Tibial artery (tissue), 4 donors: Measurements from ENCODE around the gene KXD1.
A peak's percentile ranks its signal among the peaks of the same experiment; 100 is the strongest.

Source experiments
- DNase-seq, 2 donors: peaks; one replicate each; pipeline ENCODE4 v3.0.0-alpha.2; 2019
- H3K27ac ChIP-seq, 2 donors: fragments of 200-600 bp; sonication (generic) in 1 of 2; 1 replicate in 1 of 2; 2 replicates in 1 of 2; pipeline ENCODE4 v1.5.1; 2018 to 2019; ENCODE audit warnings: mild to moderate bottlenecking in 1 of 2
- H3K27me3 ChIP-seq, 2 donors: fragments of 200-600 bp; sonication (generic) in 1 of 2; one replicate each; pipeline versions ENCODE4 v1.5.1 to v1.6.0; 2016 to 2019
- H3K36me3 ChIP-seq, 3 donors: fragments of 200-600 bp; sonication (generic) in 2 of 3; one replicate each; pipeline ENCODE4 v1.5.1; 2016 to 2019; ENCODE audit warnings: mild to moderate bottlenecking in 2 of 3
- H3K4me1 ChIP-seq, 4 donors: fragments of 200-600 bp; sonication (generic) in 2 of 4; 1 replicate in 3 of 4; 2 replicates in 1 of 4; pipeline ENCODE4 v1.5.1; 2016 to 2019
- H3K4me3 ChIP-seq, 2 donors: fragments of 200-600 bp; sonication (generic) in 1 of 2; 1 replicate in 1 of 2; 2 replicates in 1 of 2; pipeline ENCODE4 v1.5.1; 2018 to 2019; ENCODE audit warnings: mild to moderate bottlenecking in 2 of 2
- H3K9me3 ChIP-seq, 3 donors: fragments of 200-600 bp; sonication (generic) in 1 of 3; one replicate each; pipeline ENCODE4 v1.5.1; 2016 to 2019
- intact Hi-C: fragments of 100-400 bp; cut with DNase I; formaldehyde crosslinking; loops from one replicate; pipeline ENCODE4 v1.15.0; 2023; ENCODE audit warnings: low total_unique reads
- TF ChIP-seq, protein P1 (sequence below), 2 experiments: fragments of 200-600 bp in 1 of 2; fragments of 450-650 bp in 1 of 2; IDR thresholded peaks; one replicate each; pipeline ENCODE4 v1.5.1; 2017 to 2019; ENCODE audit warnings: antibody characterized with exemption in 2 of 2, mild to moderate bottlenecking in 1 of 2, moderate library complexity in 1 of 2

KXD1 gene

DNA sequence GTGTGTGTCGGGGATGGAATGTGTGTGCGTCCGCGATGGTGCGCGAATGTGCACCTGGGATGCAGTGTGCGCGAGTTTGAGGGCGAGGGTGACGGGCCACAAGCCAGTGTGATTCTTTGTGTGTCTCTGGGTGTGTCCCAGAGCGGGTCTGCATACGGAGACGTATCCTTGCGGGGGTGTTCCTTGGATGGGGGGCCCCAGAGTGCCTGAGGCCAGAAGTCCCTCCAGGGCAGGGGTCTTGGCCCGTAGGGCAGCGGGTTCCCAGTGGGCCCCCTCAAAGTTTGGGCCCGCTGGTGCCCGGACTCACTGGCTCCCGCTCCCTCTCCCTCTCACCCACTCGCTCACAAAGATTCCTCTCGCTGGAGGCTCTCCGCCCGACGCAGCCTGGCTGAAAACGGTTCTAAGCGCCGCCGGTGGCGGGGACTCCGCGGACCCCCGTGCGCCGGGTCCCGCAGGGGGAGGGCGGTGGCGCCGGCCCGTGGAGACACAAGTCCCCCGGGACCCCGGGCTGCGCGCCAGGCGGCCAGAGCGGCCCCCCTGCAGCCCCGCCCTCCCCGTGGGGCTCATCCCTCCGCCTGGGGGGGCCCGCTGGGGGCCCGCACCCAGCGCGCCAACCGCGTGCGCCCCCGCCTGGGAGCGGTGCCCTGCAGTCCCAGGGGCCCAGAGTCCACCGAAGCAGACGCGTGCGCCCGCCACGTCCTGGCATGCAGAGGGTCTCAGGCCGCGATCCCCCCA lies 48.0 kb downstream of the KXD1 start:
- intact Hi-C loops = no loop called here

DNA sequence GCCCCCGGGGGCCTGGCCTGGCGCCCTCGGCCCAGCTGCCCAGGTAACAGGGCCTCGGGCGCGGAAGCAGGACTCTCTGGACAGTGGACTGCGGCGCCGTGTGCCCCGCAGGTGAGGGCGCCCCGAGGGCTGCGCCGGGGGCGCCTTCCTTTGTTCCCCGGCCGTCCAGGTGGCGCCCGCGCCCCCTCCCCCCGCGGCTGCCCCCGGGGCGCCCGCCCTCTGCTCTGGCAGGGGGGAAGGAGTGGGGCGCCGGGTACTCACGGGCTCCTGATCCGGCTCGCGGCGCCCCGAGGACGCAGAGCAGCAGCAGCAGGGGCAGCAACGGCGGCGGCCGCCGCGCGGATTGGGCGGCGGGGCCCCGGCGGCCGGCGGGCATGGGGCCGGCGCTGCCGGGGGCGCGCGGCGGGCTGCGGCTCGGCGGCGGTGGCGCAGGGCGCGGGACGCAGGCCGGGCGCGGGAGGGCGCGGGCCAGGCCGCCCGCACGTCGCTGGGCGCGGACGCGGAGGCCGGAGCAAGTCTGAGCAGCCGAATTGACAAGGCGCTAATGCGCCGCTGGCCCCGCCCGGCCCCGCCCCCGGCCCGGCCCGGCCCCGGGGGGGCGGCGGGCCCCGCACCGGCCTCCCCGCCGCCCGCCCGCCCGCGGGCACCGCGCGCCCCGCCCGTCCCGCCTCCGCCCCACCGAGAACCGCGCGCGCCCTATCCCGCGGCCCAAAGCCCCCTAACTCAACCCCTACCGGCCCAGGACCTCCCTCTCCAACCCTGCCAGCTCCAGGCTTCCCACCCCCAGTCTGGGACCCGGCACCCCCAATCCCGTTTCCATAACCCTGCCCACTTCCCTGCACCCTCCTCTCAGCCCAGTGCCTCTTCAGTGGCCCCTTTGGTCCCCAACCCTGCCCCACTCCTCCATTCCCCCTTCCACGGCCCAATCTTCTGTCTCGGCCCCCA lies 48.9 kb downstream of the KXD1 start, which contains the start of gene CRLF1:
Gene CRLF1, minus strand, starts transcription at position 519 of the 945 bp plus-strand sequence. Its CDS starts 143 bp downstream, at position 376.
- Histone ChIP-seq H3K4me3 (peak within 1 kb of the TSS; percentile 62 to 65), H3K27me3 (peaks cover 4 to 78% of the 10 kb centered on the region in 2 donors), H3K27ac (peak within 1 kb of the TSS; percentile 60 to 79), H3K4me1 (peaks cover 0 to 57% (median 41%) of the 10 kb centered on the region in 4 donors), H3K36me3 (no peaks in the 10 kb centered on the region), H3K9me3 (no peaks in the 10 kb centered on the region)
- TF ChIP-seq, protein P1, sequence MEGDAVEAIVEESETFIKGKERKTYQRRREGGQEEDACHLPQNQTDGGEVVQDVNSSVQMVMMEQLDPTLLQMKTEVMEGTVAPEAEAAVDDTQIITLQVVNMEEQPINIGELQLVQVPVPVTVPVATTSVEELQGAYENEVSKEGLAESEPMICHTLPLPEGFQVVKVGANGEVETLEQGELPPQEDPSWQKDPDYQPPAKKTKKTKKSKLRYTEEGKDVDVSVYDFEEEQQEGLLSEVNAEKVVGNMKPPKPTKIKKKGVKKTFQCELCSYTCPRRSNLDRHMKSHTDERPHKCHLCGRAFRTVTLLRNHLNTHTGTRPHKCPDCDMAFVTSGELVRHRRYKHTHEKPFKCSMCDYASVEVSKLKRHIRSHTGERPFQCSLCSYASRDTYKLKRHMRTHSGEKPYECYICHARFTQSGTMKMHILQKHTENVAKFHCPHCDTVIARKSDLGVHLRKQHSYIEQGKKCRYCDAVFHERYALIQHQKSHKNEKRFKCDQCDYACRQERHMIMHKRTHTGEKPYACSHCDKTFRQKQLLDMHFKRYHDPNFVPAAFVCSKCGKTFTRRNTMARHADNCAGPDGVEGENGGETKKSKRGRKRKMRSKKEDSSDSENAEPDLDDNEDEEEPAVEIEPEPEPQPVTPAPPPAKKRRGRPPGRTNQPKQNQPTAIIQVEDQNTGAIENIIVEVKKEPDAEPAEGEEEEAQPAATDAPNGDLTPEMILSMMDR (IDR thresholded peaks at IDR 0.05) = no peak
- no peak for DNase-seq
- intact Hi-C loops = no loop called here

More for the DNA sequence above, 48.0 kb downstream of the KXD1 start:
- Histone ChIP-seq H3K9me3 (no peaks in the 10 kb centered on the region), H3K27ac (peak overlapping the region; percentile 60 to 79), H3K4me1 (peaks cover 0 to 48% (median 35%) of the 10 kb centered on the region in 4 donors), H3K4me3 (peak overlapping the region; percentile 62 to 65), H3K27me3 (peaks cover under 1 to 71% of the 10 kb centered on the region in 2 donors), H3K36me3 (no peaks in the 10 kb centered on the region)
- no peak for DNase-seq
- TF ChIP-seq, protein P1 (IDR thresholded peaks at IDR 0.05) = no peak

DNA sequence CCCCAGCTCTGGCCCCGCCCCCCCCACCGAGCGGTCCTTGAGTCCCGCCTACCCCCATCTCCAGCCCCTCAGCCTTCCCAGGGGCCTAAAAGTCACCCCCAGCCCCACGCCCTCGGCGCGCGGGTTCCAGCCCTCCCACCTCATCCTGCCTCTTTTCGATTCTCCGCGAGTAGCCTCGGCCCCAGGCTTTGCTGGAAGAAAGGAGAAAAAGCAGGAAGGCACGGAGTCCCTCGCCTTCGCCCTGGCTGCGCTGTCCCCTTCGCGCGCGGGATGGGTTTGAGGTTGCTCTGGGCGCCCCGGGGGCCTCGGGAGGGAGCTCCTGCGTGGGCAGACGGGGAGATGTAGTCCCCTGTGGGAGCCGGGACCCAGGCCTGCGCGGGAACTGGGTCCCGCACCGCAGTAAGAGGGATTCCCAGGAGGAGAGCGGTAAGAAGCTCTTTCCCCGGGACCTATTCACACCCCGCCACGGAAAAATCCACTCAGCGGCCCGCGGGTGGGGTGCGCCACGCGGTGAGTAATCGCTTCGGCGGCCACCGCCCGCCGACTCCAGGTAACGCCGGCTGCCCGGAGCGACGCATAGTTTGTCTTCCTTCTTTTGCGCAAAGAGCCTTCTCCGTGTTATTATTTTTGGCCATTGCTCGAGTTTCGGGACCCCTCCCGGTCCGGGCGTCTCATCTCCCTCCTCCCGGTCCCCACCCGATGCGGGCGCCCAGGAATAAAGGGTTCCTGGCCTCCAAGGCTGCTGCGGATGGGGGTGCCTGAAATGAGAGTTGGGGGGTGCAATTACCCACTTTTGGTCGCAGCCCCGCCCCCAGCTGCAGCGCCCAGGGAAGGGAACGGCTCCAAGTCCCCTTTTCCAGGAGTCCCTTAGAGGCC lies 49.8 kb downstream of the KXD1 start:
- intact Hi-C loops = no loop called here
- H3K27me3 ChIP-seq = peaks cover 4 to 87% of the 10 kb centered on the region in 2 donors
- TF ChIP-seq, protein P1 (IDR thresholded peaks at IDR 0.05) = no peak
- no peaks in the 10 kb centered on the region for H3K9me3 ChIP-seq
- H3K36me3 ChIP-seq = no peaks in the 10 kb centered on the region
- H3K4me1 ChIP-seq = peaks cover 0 to 63% (median 49%) of the 10 kb centered on the region in 4 donors
- H3K4me3 ChIP-seq = peak overlapping the region; percentile 46 to 52
- peak overlapping the region; percentile 38 to 68 for H3K27ac ChIP-seq
- no peak for DNase-seq

DNA sequence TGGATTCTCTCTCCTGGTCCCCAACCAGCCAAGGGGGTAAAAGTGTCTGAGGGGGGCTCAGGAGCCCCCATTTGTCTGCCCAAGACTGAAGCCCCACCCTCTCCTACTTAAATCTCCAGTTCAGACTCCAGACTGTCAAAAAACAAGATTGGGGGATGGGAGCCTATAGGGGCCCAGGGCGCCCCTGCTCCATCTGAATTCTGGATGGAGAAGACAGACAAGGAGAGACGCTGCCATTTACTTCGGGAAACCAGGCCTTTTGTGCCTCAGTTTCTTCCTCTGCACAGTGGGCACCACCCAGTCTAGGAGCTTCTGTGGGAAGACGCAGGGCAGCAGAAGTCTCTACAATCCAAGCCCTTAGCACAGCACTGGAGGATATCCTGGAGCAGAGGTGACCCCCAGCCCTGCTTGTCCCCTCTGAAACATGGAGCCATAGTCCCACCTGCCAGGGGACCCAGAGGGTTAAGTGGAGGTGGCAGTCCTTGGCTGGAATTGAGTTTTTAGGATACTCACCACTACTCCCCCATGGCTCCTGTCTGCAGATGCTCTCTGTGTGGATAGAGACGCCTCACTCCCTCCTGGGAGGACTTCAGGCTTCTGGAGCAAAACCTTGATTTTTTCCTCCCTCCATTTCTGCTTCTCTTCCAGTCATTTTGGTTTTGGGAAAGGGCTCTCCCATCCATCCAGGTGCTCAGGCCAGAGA lies 50.6 kb downstream of the KXD1 start:
- Histone ChIP-seq H3K4me1 (peaks cover 0 to 64% (median 56%) of the 10 kb centered on the region in 4 donors), H3K4me3 (peak overlapping the region; percentile 46 to 52), H3K9me3 (no peaks in the 10 kb centered on the region), H3K27me3 (peaks cover 10 to 95% of the 10 kb centered on the region in 2 donors), H3K36me3 (no peaks in the 10 kb centered on the region), H3K27ac (peak overlapping the region in 1 of 2 donors; percentile 68)
- DNase-seq = no peak
- TF ChIP-seq, protein P1 (IDR thresholded peaks at IDR 0.05) = no peak
- intact Hi-C loops = no loop called here
